ENCODE results near the gene STH.
"Not testable (repeated sequence)": the region's sequence is repeated elsewhere in the genome, so short reads cannot be mapped to it uniquely, and the experiment has no call there.

Gene STH

GRCh38 chr17:46001390-46002310, 2.6 kb downstream of the STH start:
- H3K4me3 ChIP-seq (ENCODE audit: low read depth, low read length): no peak overlapping the region
- no peak for DNase-seq (ENCODE audit: low read depth)
- TF ChIP-seq CTCF (IDR thresholded peaks at IDR 0.05; ENCODE audit: low read depth, low read length, missing control alignments): no peak

- H3K4me3 ChIP-seq (ENCODE audit: low read depth, low read length): no peak overlapping the region
- peak; percentile 87 for TF ChIP-seq CTCF (IDR thresholded peaks at IDR 0.05; ENCODE audit: low read depth, low read length, missing control alignments)
- peak; percentile 25 for DNase-seq (ENCODE audit: low read depth)
These were observed 3.4 kb downstream of the STH start for GRCh38 chr17:46002311-46002972.

DNA sequence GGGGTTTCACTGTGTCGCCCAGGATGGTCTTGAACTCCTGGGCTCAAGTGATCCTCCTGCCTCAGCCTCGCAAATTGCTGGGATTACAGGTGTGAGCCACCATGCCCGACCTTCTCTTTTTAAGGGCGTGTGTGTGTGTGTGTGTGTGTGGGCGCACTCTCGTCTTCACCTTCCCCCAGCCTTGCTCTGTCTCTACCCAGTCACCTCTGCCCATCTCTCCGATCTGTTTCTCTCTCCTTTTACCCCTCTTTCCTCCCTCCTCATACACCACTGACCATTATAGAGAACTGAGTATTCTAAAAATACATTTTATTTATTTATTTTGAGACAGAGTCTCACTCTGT, 3.9 kb downstream of the STH start:
- no peak for TF ChIP-seq CTCF (IDR thresholded peaks at IDR 0.05; ENCODE audit: low read depth, low read length, missing control alignments)
- no peak overlapping the region for H3K4me3 ChIP-seq (ENCODE audit: low read depth, low read length)
- DNase-seq (ENCODE audit: low read depth): no peak

DNA sequence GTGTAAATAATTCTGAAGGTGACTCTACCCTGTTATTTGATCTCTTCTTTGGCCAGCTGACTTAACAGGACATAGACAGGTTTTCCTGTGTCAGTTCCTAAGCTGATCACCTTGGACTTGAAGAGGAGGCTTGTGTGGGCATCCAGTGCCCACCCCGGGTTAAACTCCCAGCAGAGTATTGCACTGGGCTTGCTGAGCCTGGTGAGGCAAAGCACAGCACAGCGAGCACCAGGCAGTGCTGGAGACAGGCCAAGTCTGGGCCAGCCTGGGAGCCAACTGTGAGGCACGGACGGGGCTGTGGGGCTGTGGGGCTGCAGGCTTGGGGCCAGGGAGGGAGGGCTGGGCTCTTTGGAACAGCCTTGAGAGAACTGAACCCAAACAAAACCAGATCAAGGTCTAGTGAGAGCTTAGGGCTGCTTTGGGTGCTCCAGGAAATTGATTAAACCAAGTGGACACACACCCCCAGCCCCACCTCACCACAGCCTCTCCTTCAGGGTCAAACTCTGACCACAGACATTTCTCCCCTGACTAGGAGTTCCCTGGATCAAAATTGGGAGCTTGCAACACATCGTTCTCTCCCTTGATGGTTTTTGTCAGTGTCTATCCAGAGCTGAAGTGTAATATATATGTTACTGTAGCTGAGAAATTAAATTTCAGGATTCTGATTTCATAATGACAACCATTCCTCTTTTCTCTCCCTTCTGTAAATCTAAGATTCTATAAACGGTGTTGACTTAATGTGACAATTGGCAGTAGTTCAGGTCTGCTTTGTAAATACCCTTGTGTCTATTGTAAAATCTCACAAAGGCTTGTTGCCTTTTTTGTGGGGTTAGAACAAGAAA, 5.1 kb downstream of the STH start:
- no peak overlapping the region for H3K4me3 ChIP-seq (ENCODE audit: low read depth, low read length)
- DNase-seq (ENCODE audit: low read depth): no peak
- no peak for TF ChIP-seq CTCF (IDR thresholded peaks at IDR 0.05; ENCODE audit: low read depth, low read length, missing control alignments)

DNA sequence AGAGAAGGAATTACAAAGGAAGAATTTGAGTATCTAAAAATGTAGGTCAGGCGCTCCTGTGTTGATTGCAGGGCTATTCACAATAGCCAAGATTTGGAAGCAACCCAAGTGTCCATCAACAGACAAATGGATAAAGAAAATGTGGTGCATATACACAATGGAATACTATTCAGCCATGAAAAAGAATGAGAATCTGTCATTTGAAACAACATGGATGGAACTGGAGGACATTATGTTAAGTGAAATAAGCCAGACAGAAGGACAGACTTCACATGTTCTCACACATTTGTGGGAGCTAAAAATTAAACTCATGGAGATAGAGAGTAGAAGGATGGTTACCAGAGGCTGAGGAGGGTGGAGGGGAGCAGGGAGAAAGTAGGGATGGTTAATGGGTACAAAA, 7.0 kb downstream of the STH start:
- DNase-seq (ENCODE audit: low read depth); H3K4me3 ChIP-seq (ENCODE audit: low read depth, low read length): not testable (repeated sequence)

DNA sequence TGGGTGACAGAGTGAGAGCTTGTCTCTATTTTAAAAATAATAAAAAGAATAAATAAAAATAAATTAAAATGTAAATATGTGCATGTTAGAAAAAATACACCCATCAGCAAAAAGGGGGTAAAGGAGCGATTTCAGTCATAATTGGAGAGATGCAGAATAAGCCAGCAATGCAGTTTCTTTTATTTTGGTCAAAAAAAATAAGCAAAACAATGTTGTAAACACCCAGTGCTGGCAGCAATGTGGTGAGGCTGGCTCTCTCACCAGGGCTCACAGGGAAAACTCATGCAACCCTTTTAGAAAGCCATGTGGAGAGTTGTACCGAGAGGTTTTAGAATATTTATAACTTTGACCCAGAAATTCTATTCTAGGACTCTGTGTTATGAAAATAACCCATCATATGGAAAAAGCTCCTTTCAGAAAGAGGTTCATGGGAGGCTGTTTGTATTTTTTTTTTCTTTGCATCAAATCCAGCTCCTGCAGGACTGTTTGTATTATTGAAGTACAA, 8.5 kb downstream of the STH start:
- TF ChIP-seq CTCF (IDR thresholded peaks at IDR 0.05; ENCODE audit: low read depth, low read length, missing control alignments): no peak
- H3K4me3 ChIP-seq (ENCODE audit: low read depth, low read length): no peak overlapping the region
- DNase-seq (ENCODE audit: low read depth): no peak

DNA sequence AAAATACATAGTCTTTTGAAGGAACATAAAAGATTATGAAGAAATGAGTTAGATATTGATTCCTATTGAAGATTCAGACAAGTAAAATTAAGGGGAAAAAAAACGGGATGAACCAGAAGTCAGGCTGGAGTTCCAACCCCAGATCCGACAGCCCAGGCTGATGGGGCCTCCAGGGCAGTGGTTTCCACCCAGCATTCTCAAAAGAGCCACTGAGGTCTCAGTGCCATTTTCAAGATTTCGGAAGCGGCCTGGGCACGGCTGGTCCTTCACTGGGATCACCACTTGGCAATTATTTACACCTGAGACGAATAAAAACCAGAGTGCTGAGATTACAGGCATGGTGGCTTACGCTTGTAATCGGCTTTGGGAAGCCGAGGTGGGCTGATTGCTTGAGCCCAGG, 9.5 kb downstream of the STH start:
- DNase-seq (ENCODE audit: low read depth): no peak
- no peak for TF ChIP-seq CTCF (IDR thresholded peaks at IDR 0.05; ENCODE audit: low read depth, low read length, missing control alignments)
- no peak overlapping the region for H3K4me3 ChIP-seq (ENCODE audit: low read depth, low read length)

All from GM12864 (cell line).